Transverse colon (tissue), 4 donors: ENCODE results near the gene ASB4. TPM values are rescaled to one million over a fixed set of nuclear protein-coding genes. Genes with fewer than 3 reads are reported as not detected.

ENCODE experiments used
- DNase-seq: peaks from one replicate; pipeline ENCODE4 v3.0.0-alpha.2; 2019
- H3K27ac ChIP-seq, 4 donors: fragments of 200-600 bp; sonication (generic); 2 replicates each; pipeline ENCODE4 v1.5.1; 2016 to 2018; ENCODE audit warnings: inconsistent platforms in 4 of 4
- H3K27me3 ChIP-seq: fragments of 200-600 bp; sonication (generic); 2 replicates; pipeline ENCODE4 v1.5.1; 2017; ENCODE audit warnings: inconsistent platforms
- H3K36me3 ChIP-seq, 4 donors: fragments of 200-600 bp; sonication (generic); 2 replicates each; pipeline ENCODE4 v1.5.1; 2017 to 2019; ENCODE audit warnings: inconsistent platforms in 4 of 4
- H3K4me1 ChIP-seq, 4 donors: fragments of 200-600 bp; sonication (generic); 2 replicates each; pipeline ENCODE4 v1.5.1; 2017 to 2020; ENCODE audit warnings: inconsistent platforms in 4 of 4
- H3K4me3 ChIP-seq, 4 donors: fragments of 200-600 bp; sonication (generic); 1 replicate in 1 of 4; 2 replicates in 3 of 4; pipeline versions ENCODE4 v1.5.1 to v1.6.1; 2017 to 2019; ENCODE audit warnings: inconsistent platforms in 4 of 4
- H3K9me3 ChIP-seq, 2 donors: fragments of 200-600 bp; sonication (generic); 2 replicates each; pipeline ENCODE4 v1.5.1; 2017 to 2019; ENCODE audit warnings: inconsistent platforms in 2 of 2
- CTCF ChIP-seq, 5 experiments: fragments of 200-600 bp in 3 of 5; fragments of 450-650 bp in 2 of 5; sonication (generic) in 3 of 5; IDR thresholded peaks; 1 replicate in 2 of 5; 2 replicates in 3 of 5; pipeline ENCODE4 v1.5.1; 2016 to 2017; ENCODE audit warnings: antibody characterized with exemption in 5 of 5, inconsistent platforms in 3 of 5, mild to moderate bottlenecking in 2 of 5, moderate library complexity in 1 of 5
- EP300 ChIP-seq: sonication (generic); formaldehyde crosslinking; IDR thresholded peaks from one replicate; pipeline ENCODE4 v1.6.1; 2017; ENCODE audit warnings: antibody characterized with exemption, low read depth
- POLR2A ChIP-seq: fragments of 450-650 bp; IDR thresholded peaks from one replicate; pipeline ENCODE4 v1.6.1; 2016; ENCODE audit warnings: antibody characterized with exemption, mild to moderate bottlenecking, moderate library complexity
- POLR2AphosphoS5 ChIP-seq, 3 donors: sonication (generic); formaldehyde crosslinking; IDR thresholded peaks; one replicate each; pipeline ENCODE4 v1.6.1; 2016; ENCODE audit warnings: antibody characterized with exemption in 3 of 3
- WGBS, 2 donors: methylation state at CpG; one replicate each; pipeline ENCODE4 v1.1.5; 2018; ENCODE audit warnings: low coverage in 1 of 2; 5-methylcytosine and 5-hydroxymethylcytosine counted together
- in situ Hi-C, 4 donors: fragments of 200-750 bp; cut with MboI; loops; one replicate each; pipeline versions ENCODE4 v1.15.0 to v1.15.1; 2017; ENCODE audit warnings: low sequenced_read_pairs in 3 of 4, low pct_ligation_motif_present in 1 of 4, low pct_unique_long_range_greater_than_20kb in 1 of 4
- intact Hi-C: fragments of 100-400 bp; cut with DNase I; formaldehyde crosslinking; loops from one replicate; pipeline ENCODE4 v1.15.1; 2023; ENCODE audit warnings: low total_unique reads
- total RNA-seq, 4 donors: library from RNA; depleted of rRNA; stranded (reverse); fragments of >200 nt; gene quantifications; one replicate each; pipeline ENCODE4 v1.1.0, GENCODE V29; 2016

ASB4 gene
- total RNA-seq, 4 donors from 2014 or later: not detected

GRCh38 chr7:95540366-95540765, 54.6 kb downstream of the ASB4 start:
- H3K27me3 ChIP-seq: no peaks in the 10 kb centered on the region
- WGBS, 2 donors: 69 to 71% methylated on average over 1 of the region's 1 CpG
- DNase-seq: no peak
- intact Hi-C loops (no loop called here), in situ Hi-C loops (loop anchor here in 3 of 4 donors (5.0 to 10.0 kb wide), 2 partner anchors 137 to 144 kb away; no protein-coding TSS in a partner anchor)
- H3K4me3 ChIP-seq: no peak overlapping the region
- no peaks in the 10 kb centered on the region for H3K36me3 ChIP-seq
- peaks cover 5 to 11% (median 8%) of the 10 kb centered on the region in 4 donors for H3K4me1 ChIP-seq
- no peaks in the 10 kb centered on the region for H3K9me3 ChIP-seq
- H3K27ac ChIP-seq: no peak overlapping the region
- TF ChIP-seq CTCF (IDR thresholded peaks at IDR 0.05) (no peak), POLR2AphosphoS5 (IDR thresholded peaks at IDR 0.05) (no peak), POLR2A (no peak), EP300 (no peak)

GRCh38 chr7:95543312-95543711, 57.6 kb downstream of the ASB4 start:
- TF ChIP-seq POLR2A (no peak), EP300 (no peak), CTCF (IDR thresholded peaks at IDR 0.05) (no peak)
- Histone ChIP-seq H3K9me3 (no peaks in the 10 kb centered on the region), H3K4me3 (no peak overlapping the region), H3K36me3 (no peaks in the 10 kb centered on the region), H3K27me3 (no peaks in the 10 kb centered on the region), H3K27ac (no peak overlapping the region), H3K4me1 (peaks cover 13 to 40% (median 20%) of the 10 kb centered on the region in 4 donors)
- WGBS, 2 donors: 82 to 92% methylated on average over 4 to 6 of the region's 6 CpGs
- intact Hi-C loops: no loop called here
- in situ Hi-C loops: loop anchor here in 3 of 4 donors (5.0 to 10.0 kb wide), 2 partner anchors 134 to 141 kb away; no protein-coding TSS in a partner anchor
- no peak for DNase-seq

GRCh38 chr7:95544171-95544570, 58.4 kb downstream of the ASB4 start:
- intact Hi-C loops: loop anchor here (2.0 kb wide), 1 partner anchor 141 kb away; no protein-coding TSS in a partner anchor
- TF ChIP-seq CTCF (IDR thresholded peaks at IDR 0.05): no peak
- no peak for TF ChIP-seq EP300
- TF ChIP-seq POLR2A: no peak
- TF ChIP-seq POLR2AphosphoS5 (IDR thresholded peaks at IDR 0.05): no peak
- Histone ChIP-seq H3K27me3 (no peaks in the 10 kb centered on the region), H3K4me3 (no peak overlapping the region), H3K9me3 (no peaks in the 10 kb centered on the region), H3K4me1 (peaks cover 13 to 49% (median 25%) of the 10 kb centered on the region in 4 donors), H3K36me3 (no peaks in the 10 kb centered on the region), H3K27ac (peak overlapping the region in 2 of 4 donors; percentile 85 to 91)
- DNase-seq: no peak
- WGBS, 2 donors: 79 to 100% methylated on average over 1 of the region's 1 CpG
- in situ Hi-C loops: loop anchor here in 3 of 4 donors (5.0 to 10.0 kb wide), 2 partner anchors 133 to 141 kb away; no protein-coding TSS in a partner anchor

GRCh38 chr7:95545007-95545615, 59.4 kb downstream of the ASB4 start:
- intact Hi-C loops: loop anchor here (2.0 to 5.0 kb wide), 2 partner anchors 52 to 140 kb away; partner anchors contain the start of gene PDK4
- H3K4me1 ChIP-seq: peaks cover 20 to 58% (median 32%) of the 10 kb centered on the region in 4 donors

More at GRCh38 chr7:95545007-95545615, 59.4 kb downstream of the ASB4 start:
- Histone ChIP-seq H3K4me3 (peak overlapping the region in 2 of 4 donors; percentile 12 to 44), H3K36me3 (no peaks in the 10 kb centered on the region), H3K9me3 (no peaks in the 10 kb centered on the region), H3K27ac (peak overlapping the region; percentile 85 to 94 (median 90)), H3K27me3 (no peaks in the 10 kb centered on the region)
- TF ChIP-seq POLR2AphosphoS5 (IDR thresholded peaks at IDR 0.05) (peak in 2 of 3 donors; percentile 51 to 76), CTCF (IDR thresholded peaks at IDR 0.05) (peak; percentile 58 to 82 (median 69)), POLR2A (no peak), EP300 (no peak)
- DNase-seq: peak; percentile 73
- 3 to 16% methylated on average over 3 of the region's 3 CpGs for WGBS, 2 donors
- in situ Hi-C loops: loop anchor here in 2 of 4 donors (10.0 kb wide), 1 partner anchor 140 kb away; no protein-coding TSS in a partner anchor
